IMR-90 (cell line): ENCODE results near the gene TGFBR1.

ENCODE experiments used
- MAFK ChIP-seq: IDR thresholded peaks from 2 replicates; pipeline ENCODE4 v1.6.1; 2012; ENCODE audit warnings: low read depth, low read length, improper control_type of control experiment
- MAZ ChIP-seq: IDR thresholded peaks from 2 replicates; pipeline ENCODE4 v1.6.1; 2012; ENCODE audit warnings: low read depth, mild to moderate bottlenecking, low read length, improper control_type of control experiment, moderate library complexity, borderline replicate concordance
- TF ChIP-seq, protein P1 (sequence below): conservative IDR thresholded peaks from 2 replicates; pipeline ENCODE4 v1.5.1; 2012; ENCODE audit warnings: mild to moderate bottlenecking, low read depth, low read length, improper control_type of control experiment

DNA sequence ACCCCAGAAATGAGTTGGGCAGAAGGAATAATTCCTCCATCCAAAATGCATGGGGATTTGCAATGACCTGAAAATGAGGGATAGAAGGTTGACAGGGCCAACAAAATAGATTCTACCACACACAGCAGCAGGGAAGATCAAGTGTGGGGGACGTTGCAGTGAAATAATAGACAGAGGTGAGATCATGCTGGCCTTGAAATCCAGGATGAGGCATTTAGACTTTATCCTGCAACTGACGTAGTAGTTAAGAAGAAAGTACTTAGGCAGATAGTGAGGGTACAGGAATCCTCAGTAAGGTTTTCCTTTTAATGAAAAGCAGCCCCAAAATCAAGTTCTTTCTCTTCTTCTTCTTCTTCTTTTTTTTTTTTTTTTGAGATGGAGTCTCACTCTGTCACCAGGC, 31.6 kb upstream of the TGFBR1 start:
- TF ChIP-seq, protein P1, sequence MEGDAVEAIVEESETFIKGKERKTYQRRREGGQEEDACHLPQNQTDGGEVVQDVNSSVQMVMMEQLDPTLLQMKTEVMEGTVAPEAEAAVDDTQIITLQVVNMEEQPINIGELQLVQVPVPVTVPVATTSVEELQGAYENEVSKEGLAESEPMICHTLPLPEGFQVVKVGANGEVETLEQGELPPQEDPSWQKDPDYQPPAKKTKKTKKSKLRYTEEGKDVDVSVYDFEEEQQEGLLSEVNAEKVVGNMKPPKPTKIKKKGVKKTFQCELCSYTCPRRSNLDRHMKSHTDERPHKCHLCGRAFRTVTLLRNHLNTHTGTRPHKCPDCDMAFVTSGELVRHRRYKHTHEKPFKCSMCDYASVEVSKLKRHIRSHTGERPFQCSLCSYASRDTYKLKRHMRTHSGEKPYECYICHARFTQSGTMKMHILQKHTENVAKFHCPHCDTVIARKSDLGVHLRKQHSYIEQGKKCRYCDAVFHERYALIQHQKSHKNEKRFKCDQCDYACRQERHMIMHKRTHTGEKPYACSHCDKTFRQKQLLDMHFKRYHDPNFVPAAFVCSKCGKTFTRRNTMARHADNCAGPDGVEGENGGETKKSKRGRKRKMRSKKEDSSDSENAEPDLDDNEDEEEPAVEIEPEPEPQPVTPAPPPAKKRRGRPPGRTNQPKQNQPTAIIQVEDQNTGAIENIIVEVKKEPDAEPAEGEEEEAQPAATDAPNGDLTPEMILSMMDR, result no peak
- TF ChIP-seq MAZ, result no peak
- TF ChIP-seq MAFK, result no peak
